Measurements from ENCODE around the gene HDAC5. TPM values are rescaled to one million over a fixed set of nuclear protein-coding genes. Genes with fewer than 3 reads are reported as not detected.

HDAC5 gene
- total and polyA plus RNA-seq, 2 of the 8 experiments (the other 6 are each of a cell fraction or from before 2014, with no cell fraction given) = 48.5 to 54.4 TPM

- no peak for TF ChIP-seq SP2 (IDR thresholded peaks at IDR 0.05; ENCODE audit: low read length)
Observed at GRCh38 chr17:44059101-44059892, 64.1 kb downstream of the HDAC5 start (continued).

Data from H1 (cell line).